Natural killer cell (primary cell): Measurements from ENCODE around the gene TBC1D22A. TPM values are rescaled to one million over a fixed set of nuclear protein-coding genes. Genes with fewer than 3 reads are reported as not detected.

Experiments
- ATAC-seq, 3 donors: fragments of 150-1000 bp in 2 of 3; fragments of 200-7000 bp in 1 of 3; cut with Tn5 transposase; 1 replicate in 1 of 3; 2 replicates in 2 of 3; pipeline ENCODE4 v1.10.0; 2021; ENCODE audit warnings: mild to moderate bottlenecking in 2 of 3, moderate library complexity in 2 of 3
- DNase-seq, 2 donors: peaks; one replicate each; pipeline versions ENCODE4 v3.0.0 to v3.0.0-alpha.2; 2013 to 2021; ENCODE audit warnings: mixed read lengths in 1 of 2
- H3K27ac ChIP-seq: one replicate; pipeline ENCODE4 v1.5.1; 2013; ENCODE audit warnings: mild to moderate bottlenecking, low read length
- H3K27me3 ChIP-seq: one replicate; pipeline ENCODE4 v1.6.1; 2013; ENCODE audit warnings: low read length; ENCODE audit not compliant: control insufficient read depth, insufficient read depth
- H3K36me3 ChIP-seq: one replicate; pipeline ENCODE4 v1.6.1; 2013; ENCODE audit warnings: low read length; ENCODE audit not compliant: control insufficient read depth, insufficient read depth
- H3K4me1 ChIP-seq: one replicate; pipeline ENCODE4 v1.6.1; 2013; ENCODE audit warnings: low read length; ENCODE audit not compliant: control insufficient read depth, insufficient read depth
- H3K4me3 ChIP-seq: one replicate; pipeline ENCODE4 v1.5.1; 2013; ENCODE audit warnings: low read length
- H3K9me3 ChIP-seq: one replicate; pipeline ENCODE4 v1.6.1; 2013; ENCODE audit warnings: low read length; ENCODE audit not compliant: control insufficient read depth, insufficient read depth
- H3K27ac Mint-ChIP-seq, 2 donors: one replicate each; pipeline ENCODE4 v1.8.0; 2022; ENCODE audit warnings: mild to moderate bottlenecking in 2 of 2, mixed read lengths in 2 of 2, moderate library complexity in 1 of 2
- H3K27me3 Mint-ChIP-seq, 2 donors: one replicate each; pipeline ENCODE4 v1.8.0; 2022; ENCODE audit warnings: low read depth in 2 of 2, mixed read lengths in 2 of 2
- H3K36me3 Mint-ChIP-seq: one replicate; pipeline ENCODE4 v1.8.0; 2022; ENCODE audit warnings: mixed read lengths
- H3K4me1 Mint-ChIP-seq, 2 donors: one replicate each; pipeline ENCODE4 v1.8.0; 2022; ENCODE audit warnings: mixed read lengths in 2 of 2
- H3K4me3 Mint-ChIP-seq: one replicate; pipeline ENCODE4 v1.8.0; 2022; ENCODE audit warnings: mild to moderate bottlenecking, moderate library complexity, mixed read lengths
- H3K9me3 Mint-ChIP-seq, 2 donors: one replicate each; pipeline ENCODE4 v1.8.0; 2022; ENCODE audit warnings: mixed read lengths in 2 of 2
- CTCF ChIP-seq: fragments of 200-600 bp; IDR thresholded peaks from one replicate; pipeline ENCODE4 v1.8.0; 2022; ENCODE audit warnings: antibody characterized with exemption
- WGBS: methylation state at CpG from one replicate; pipeline ENCODE4 v1.1.7; 2013; ENCODE audit warnings: missing lambda C conversion rate; ENCODE audit not compliant: insufficient coverage; 5-methylcytosine and 5-hydroxymethylcytosine counted together
- intact Hi-C: fragments of 100-400 bp; cut with micrococcal nuclease; formaldehyde crosslinking; loops from one replicate; pipeline ENCODE4 v1.14.2; 2022
- total RNA-seq, 4 donors: library from RNA; stranded (reverse); fragments of 120-200 nt in 1 of 4; gene quantifications; one replicate each; pipeline versions ENCODE4 v1.2.3 to v1.2.4, GENCODE V29; 2013 to 2022

TBC1D22A gene
- total RNA-seq, 3 donors from 2014 or later (not counting 1 experiment from before 2014, with no cell fraction given), result 47.4 to 53.7 (median 53.2) TPM

GRCh38 chr22:46728470-46728869, 34.0 kb upstream of the TBC1D22A start:
- H3K36me3 Mint-ChIP-seq, result no peaks in the 10 kb centered on the region
- no peaks in the 10 kb centered on the region for H3K27me3 ChIP-seq
- no peak overlapping the region for H3K4me3 ChIP-seq
- peaks cover 25% of the 10 kb centered on the region for H3K36me3 ChIP-seq
- WGBS, result 95% methylated on average over 11 of the region's 11 CpGs
- no peak for DNase-seq
- no peaks in the 10 kb centered on the region for H3K9me3 ChIP-seq
- no peak overlapping the region for H3K4me3 Mint-ChIP-seq
- no peak overlapping the region for H3K27ac ChIP-seq
- no peak for TF ChIP-seq CTCF
- intact Hi-C loops, result no loop called here
- peak overlapping the region; percentile 16 to 35 for H3K27ac Mint-ChIP-seq
- ATAC-seq, result no peak
- no peaks in the 10 kb centered on the region for H3K9me3 Mint-ChIP-seq
- H3K27me3 Mint-ChIP-seq, result no peaks in the 10 kb centered on the region
- peaks cover 35 to 42% of the 10 kb centered on the region in 2 donors for H3K4me1 Mint-ChIP-seq
- H3K4me1 ChIP-seq, result peaks cover 25% of the 10 kb centered on the region

GRCh38 chr22:46730568-46731245, 31.7 kb upstream of the TBC1D22A start:
- Mint-ChIP-seq H3K36me3 (no peaks in the 10 kb centered on the region), H3K27ac (peak overlapping the region; percentile 57 to 72)
- intact Hi-C loops, result no loop called here

GRCh38 chr22:46731246-46732040, 31.0 kb upstream of the TBC1D22A start:
- Mint-ChIP-seq H3K9me3 (no peaks in the 10 kb centered on the region), H3K27ac (peak overlapping the region; percentile 57 to 72), H3K4me3 (no peak overlapping the region), H3K4me1 (peaks cover 47 to 49% of the 10 kb centered on the region in 2 donors), H3K36me3 (no peaks in the 10 kb centered on the region), H3K27me3 (no peaks in the 10 kb centered on the region)
- no peak for TF ChIP-seq CTCF
- H3K27ac ChIP-seq, result peak overlapping the region; percentile 35
- ATAC-seq, result peak in 1 of 3 donors; percentile 27
- intact Hi-C loops, result no loop called here
- H3K9me3 ChIP-seq, result no peaks in the 10 kb centered on the region
- 74% methylated on average over 22 of the region's 22 CpGs for WGBS
- H3K4me1 ChIP-seq, result peaks cover 48% of the 10 kb centered on the region
- no peaks in the 10 kb centered on the region for H3K27me3 ChIP-seq
- no peak for DNase-seq
- H3K36me3 ChIP-seq, result peaks cover 23% of the 10 kb centered on the region
- H3K4me3 ChIP-seq, result no peak overlapping the region

More at GRCh38 chr22:46730568-46731245, 31.7 kb upstream of the TBC1D22A start:
- peaks cover 41 to 48% of the 10 kb centered on the region in 2 donors for H3K4me1 Mint-ChIP-seq
- DNase-seq (no peak), ATAC-seq (peak in 2 of 3 donors; percentile 7 to 29)
- no peak for TF ChIP-seq CTCF
- Histone ChIP-seq H3K36me3 (peaks cover 23% of the 10 kb centered on the region), H3K4me1 (peaks cover 40% of the 10 kb centered on the region), H3K27ac (peak overlapping the region; percentile 35), H3K9me3 (no peaks in the 10 kb centered on the region), H3K4me3 (no peak overlapping the region), H3K27me3 (no peaks in the 10 kb centered on the region)
- no peaks in the 10 kb centered on the region for H3K27me3 Mint-ChIP-seq
- 65% methylated on average over 9 of the region's 9 CpGs for WGBS
- no peaks in the 10 kb centered on the region for H3K9me3 Mint-ChIP-seq
- H3K4me3 Mint-ChIP-seq, result peak overlapping the region; percentile 3
